Activated CD8-positive, alpha-beta memory T cell treated with anti-CD3 and anti-CD28 coated beads for 4 hours (primary cell): Measurements from ENCODE around the gene TMEM126A.
"Not testable (repeated sequence)": the region's sequence is repeated elsewhere in the genome, so short reads cannot be mapped to it uniquely, and the experiment has no call there.

Experiments
- DNase-seq, 2 donors: peaks; one replicate each; pipeline ENCODE4 v3.0.0-alpha.2; 2020; ENCODE audit warnings: low read depth in 2 of 2

TMEM126A gene

GRCh38 chr11:85658180-85658579 lies 10.4 kb downstream of the TMEM126A start:
- DNase-seq = no peak

GRCh38 chr11:85661972-85662664 lies 14.4 kb downstream of the TMEM126A start:
- no peak for DNase-seq

- DNase-seq = no peak
These were observed 15.4 kb downstream of the TMEM126A start for GRCh38 chr11:85663080-85663752.

GRCh38 chr11:85663753-85664614 lies 16.2 kb downstream of the TMEM126A start:
- peak; percentile 74 to 83 for DNase-seq

GRCh38 chr11:85664615-85665481 lies 17.1 kb downstream of the TMEM126A start, which contains the start of gene CREBZF:
Gene CREBZF, minus strand, starts transcription at chr11:85665129. Its CDS starts 254 bp downstream, at chr11:85664875.
- DNase-seq = peak; percentile 87 to 89

- no peak for DNase-seq
These were observed 18.0 kb downstream of the TMEM126A start for GRCh38 chr11:85665733-85666132.

GRCh38 chr11:85666687-85667086 lies 18.9 kb downstream of the TMEM126A start:
- no peak for DNase-seq

GRCh38 chr11:85668157-85668556 lies 20.4 kb downstream of the TMEM126A start:
- DNase-seq = no peak

- DNase-seq = not testable (repeated sequence)
These were observed 23.3 kb downstream of the TMEM126A start for GRCh38 chr11:85670949-85671663.

GRCh38 chr11:85672105-85672902 lies 24.5 kb downstream of the TMEM126A start:
- no peak for DNase-seq

GRCh38 chr11:85673393-85673792 lies 25.6 kb downstream of the TMEM126A start:
- no peak for DNase-seq

GRCh38 chr11:85679576-85679975 lies 31.8 kb downstream of the TMEM126A start:
- DNase-seq = no peak

GRCh38 chr11:85680897-85681296 lies 33.1 kb downstream of the TMEM126A start:
- DNase-seq = no peak

GRCh38 chr11:85682330-85683305 lies 34.9 kb downstream of the TMEM126A start:
- peak; percentile 40 to 41 for DNase-seq

GRCh38 chr11:85685125-85685819 lies 37.5 kb downstream of the TMEM126A start:
- DNase-seq = no peak

- no peak for DNase-seq
These were observed 38.2 kb downstream of the TMEM126A start, which contains the start of gene CCDC89 for GRCh38 chr11:85685820-85686459. Gene CCDC89, minus strand, starts transcription at chr11:85686195. Its CDS starts 65 bp downstream, at chr11:85686130.

GRCh38 chr11:85694385-85694980 lies 46.7 kb downstream of the TMEM126A start:
- no peak for DNase-seq
